Mesenteric fat pad (tissue), 1 donor: ENCODE measurements around the gene UBR3. TPM values are rescaled to one million over a fixed set of nuclear protein-coding genes. Genes with fewer than 3 reads are reported as not detected.
"Not testable (repeated sequence)": the region's sequence is repeated elsewhere in the genome, so short reads cannot be mapped to it uniquely, and the experiment has no call there.

Experiments used
- DNase-seq: peaks from one replicate; pipeline ENCODE4 v3.0.0-alpha.2; 2020; ENCODE audit warnings: low spot score
- total RNA-seq: library from RNA; stranded (reverse); fragmentation: NEBNext Ultra II Directional; extraction: Animal tissue kit (Norgen Biotek cat#: 25700); gene quantifications from one replicate; pipeline ENCODE4 v1.2.1, GENCODE V29; 2021
- donor health status: DM: yes; HTN: yes; CAD: no.

The UBR3 gene
- total RNA-seq, 1 donor from 2014 or later, result 62.9 TPM

- no peak for DNase-seq
Observed at GRCh38 chr2:169945515-169945914, 118.3 kb downstream of the UBR3 start.

GRCh38 chr2:169946092-169946491 lies 118.8 kb downstream of the UBR3 start:
- no peak for DNase-seq

- no peak for DNase-seq
Observed at GRCh38 chr2:169946546-169946945, 119.3 kb downstream of the UBR3 start.

- DNase-seq, result no peak
Observed at GRCh38 chr2:169955940-169956339, 128.7 kb downstream of the UBR3 start.

- DNase-seq, result not testable (repeated sequence)
Observed at GRCh38 chr2:169957219-169957618, 130.0 kb downstream of the UBR3 start.

- no peak for DNase-seq
Observed at GRCh38 chr2:169961911-169962310, 134.7 kb downstream of the UBR3 start.

GRCh38 chr2:169963786-169964185 lies 136.5 kb downstream of the UBR3 start:
- DNase-seq, result no peak

GRCh38 chr2:169964740-169965139 lies 137.5 kb downstream of the UBR3 start:
- DNase-seq, result no peak

- DNase-seq, result no peak
Observed at GRCh38 chr2:169965495-169965894, 138.2 kb downstream of the UBR3 start.

- DNase-seq, result no peak
Observed at GRCh38 chr2:169966454-169966853, 139.2 kb downstream of the UBR3 start.

- no peak for DNase-seq
Observed at GRCh38 chr2:169968743-169969142, 141.5 kb downstream of the UBR3 start.

GRCh38 chr2:169975221-169975620 lies 148.0 kb downstream of the UBR3 start:
- no peak for DNase-seq

- no peak for DNase-seq
Observed at GRCh38 chr2:169976335-169976851, 149.1 kb downstream of the UBR3 start.

GRCh38 chr2:169977530-169977929 lies 150.3 kb downstream of the UBR3 start:
- DNase-seq, result no peak

GRCh38 chr2:169978402-169979017 lies 151.3 kb downstream of the UBR3 start:
- DNase-seq, result no peak

- no peak for DNase-seq
Observed at GRCh38 chr2:169979025-169979424, 151.8 kb downstream of the UBR3 start.

- no peak for DNase-seq
Observed at GRCh38 chr2:169980001-169980400, 152.7 kb downstream of the UBR3 start.

- DNase-seq, result no peak
Observed at GRCh38 chr2:169980643-169981042, 153.4 kb downstream of the UBR3 start.

- DNase-seq, result no peak
Observed at GRCh38 chr2:169982929-169983328, 155.7 kb downstream of the UBR3 start.

GRCh38 chr2:169983506-169983905 lies 156.3 kb downstream of the UBR3 start:
- no peak for DNase-seq

- no peak for DNase-seq
Observed at GRCh38 chr2:169984145-169984544, 156.9 kb downstream of the UBR3 start.

GRCh38 chr2:169994752-169995151 lies 167.5 kb downstream of the UBR3 start:
- DNase-seq, result no peak

GRCh38 chr2:169997140-169997887 lies 170.1 kb downstream of the UBR3 start:
- DNase-seq, result no peak
